Measurements from ENCODE around the gene TSN.

The TSN gene

GRCh38 chr2:121748202-121748601, 7.2 kb upstream of the TSN start:
- no peak for DNase-seq

- DNase-seq = no peak
These were observed 607 bp upstream of the TSN start for GRCh38 chr2:121754851-121755236.

GRCh38 chr2:121764681-121765228, 9.3 kb downstream of the TSN start:
- DNase-seq = no peak

- no peak for DNase-seq
These were observed 11.2 kb downstream of the TSN start for GRCh38 chr2:121766624-121767023.

GRCh38 chr2:121768143-121768755, 12.8 kb downstream of the TSN start:
- DNase-seq = no peak

- DNase-seq = no peak
These were observed 16.7 kb downstream of the TSN start for GRCh38 chr2:121771976-121772742.

- DNase-seq = no peak
These were observed 18.8 kb downstream of the TSN start for GRCh38 chr2:121774235-121774634.

- DNase-seq = no peak
These were observed 20.9 kb downstream of the TSN start for GRCh38 chr2:121776361-121776760.

GRCh38 chr2:121776885-121777698, 21.6 kb downstream of the TSN start:
- no peak for DNase-seq

- DNase-seq = no peak
These were observed 22.2 kb downstream of the TSN start for GRCh38 chr2:121777699-121778058.

- DNase-seq = no peak
These were observed 23.5 kb downstream of the TSN start for GRCh38 chr2:121778741-121779487.

GRCh38 chr2:121783180-121783579, 27.7 kb downstream of the TSN start:
- DNase-seq = no peak

- DNase-seq = no peak
These were observed 33.2 kb downstream of the TSN start for GRCh38 chr2:121788685-121789084.

- DNase-seq = no peak
These were observed 35.0 kb downstream of the TSN start for GRCh38 chr2:121790276-121790956.

GRCh38 chr2:121791290-121791689, 35.8 kb downstream of the TSN start:
- no peak for DNase-seq

- no peak for DNase-seq
These were observed 36.4 kb downstream of the TSN start for GRCh38 chr2:121791801-121792221.

- DNase-seq = no peak
These were observed 38.4 kb downstream of the TSN start for GRCh38 chr2:121793816-121794215.

GRCh38 chr2:121794233-121794632, 38.8 kb downstream of the TSN start:
- no peak for DNase-seq

- no peak for DNase-seq
These were observed 40.8 kb downstream of the TSN start for GRCh38 chr2:121796239-121796638.

GRCh38 chr2:121798617-121799016, 43.2 kb downstream of the TSN start:
- DNase-seq = no peak

- no peak for DNase-seq
These were observed 46.5 kb downstream of the TSN start for GRCh38 chr2:121801916-121802315.

- no peak for DNase-seq
These were observed 48.1 kb downstream of the TSN start for GRCh38 chr2:121803503-121803902.

Measured in stimulated activated naive CD4-positive, alpha-beta T cell treated with Interleukin-2 at 50 U/mL for 16 hours (primary cell).